Hepatocyte (in vitro differentiated cells): Measurements from ENCODE around the gene RAB3C.

Source experiments
- CTCF ChIP-seq: fragments of 200-600 bp; sonication (generic); IDR thresholded peaks from 2 replicates; pipeline ENCODE4 v1.5.1; 2016; ENCODE audit warnings: antibody characterized with exemption, mild to moderate bottlenecking; ENCODE audit not compliant: poor library complexity
- EZH2 ChIP-seq: fragments of 200-600 bp; sonication (generic); IDR thresholded peaks from 2 replicates; pipeline ENCODE4 v1.6.1; 2016; ENCODE audit warnings: antibody characterized with exemption, mild to moderate bottlenecking, borderline replicate concordance

DNA sequence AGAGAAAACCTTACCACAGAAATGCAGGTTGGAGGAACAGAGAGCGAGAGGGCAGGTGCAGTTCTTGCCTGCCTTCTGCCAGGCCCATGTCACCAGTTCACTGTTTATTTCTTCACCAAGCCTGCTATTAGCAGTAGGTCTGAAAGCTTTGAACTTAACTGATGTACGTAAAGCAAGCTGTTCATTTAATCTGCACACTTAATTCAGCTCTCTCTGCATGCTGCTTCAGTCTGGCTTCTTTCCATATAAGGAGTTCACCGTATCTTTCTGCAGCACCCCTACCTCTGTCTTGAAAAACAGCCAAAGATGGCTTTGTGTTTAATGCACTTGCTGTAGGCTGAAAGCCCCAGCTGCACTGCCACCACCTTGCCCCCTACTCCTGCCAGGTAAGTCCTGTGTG lies 205.1 kb downstream of the RAB3C start:
- TF ChIP-seq CTCF (no peak), EZH2 (no peak)
